Prostate gland (tissue), 2 donors: ENCODE data around the gene TLK2.

ENCODE experiments used
- POLR2A ChIP-seq: fragments of 450-650 bp; IDR thresholded peaks from one replicate; pipeline ENCODE4 v1.6.1; 2016; ENCODE audit warnings: antibody characterized with exemption, mild to moderate bottlenecking
- TF ChIP-seq, protein P1 (sequence below), 4 experiments: fragments of 200-600 bp in 2 of 4; fragments of 450-650 bp in 2 of 4; sonication (generic) in 2 of 4; IDR thresholded peaks; 1 replicate in 3 of 4; 2 replicates in 1 of 4; pipeline ENCODE4 v1.5.1; 2016 to 2019; ENCODE audit warnings: antibody characterized with exemption in 4 of 4, mild to moderate bottlenecking in 2 of 4, moderate library complexity in 2 of 4

GRCh38 chr17:62601471-62601870 lies 122.8 kb downstream of the TLK2 start:
- TF ChIP-seq, protein P1, sequence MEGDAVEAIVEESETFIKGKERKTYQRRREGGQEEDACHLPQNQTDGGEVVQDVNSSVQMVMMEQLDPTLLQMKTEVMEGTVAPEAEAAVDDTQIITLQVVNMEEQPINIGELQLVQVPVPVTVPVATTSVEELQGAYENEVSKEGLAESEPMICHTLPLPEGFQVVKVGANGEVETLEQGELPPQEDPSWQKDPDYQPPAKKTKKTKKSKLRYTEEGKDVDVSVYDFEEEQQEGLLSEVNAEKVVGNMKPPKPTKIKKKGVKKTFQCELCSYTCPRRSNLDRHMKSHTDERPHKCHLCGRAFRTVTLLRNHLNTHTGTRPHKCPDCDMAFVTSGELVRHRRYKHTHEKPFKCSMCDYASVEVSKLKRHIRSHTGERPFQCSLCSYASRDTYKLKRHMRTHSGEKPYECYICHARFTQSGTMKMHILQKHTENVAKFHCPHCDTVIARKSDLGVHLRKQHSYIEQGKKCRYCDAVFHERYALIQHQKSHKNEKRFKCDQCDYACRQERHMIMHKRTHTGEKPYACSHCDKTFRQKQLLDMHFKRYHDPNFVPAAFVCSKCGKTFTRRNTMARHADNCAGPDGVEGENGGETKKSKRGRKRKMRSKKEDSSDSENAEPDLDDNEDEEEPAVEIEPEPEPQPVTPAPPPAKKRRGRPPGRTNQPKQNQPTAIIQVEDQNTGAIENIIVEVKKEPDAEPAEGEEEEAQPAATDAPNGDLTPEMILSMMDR (IDR thresholded peaks at IDR 0.05): no peak
- TF ChIP-seq POLR2A: no peak
